HepG2 (cell line): Measurements from ENCODE around the gene GAS2. TPM values are rescaled to one million over a fixed set of nuclear protein-coding genes. Genes with fewer than 3 reads are reported as not detected.

Experiments used
- ATAC-seq: fragments of 200-7000 bp; cut with Tn5 transposase; 3 replicates; pipeline ENCODE4 v1.9.1; 2020; ENCODE audit warnings: mild to moderate bottlenecking, moderate library complexity
- BruUV-seq: library from RNA; stranded (reverse); fragments of 400-500 nt; replicated peaks from 2 replicates; lab custom pipeline; 2021; lab: Mats Ljungman, UMichigan
- CTCF ChIA-PET: fragments of 300-600 bp; formaldehyde crosslinking; extraction: SDS; loops from one replicate; lab custom pipeline; 2021; ENCODE audit warnings: low total read pairs, inconsistent platforms, low intra/inter-chr PET ratio; lab: Yijun Ruan, JAX
- POLR2A ChIA-PET: fragments of 350-600 bp; sonication (Branson Sonifier 250); formaldehyde crosslinking; loops from one replicate; lab custom pipeline; 2020; ENCODE audit warnings: antibody characterized with exemption, inconsistent platforms; lab: Yijun Ruan, JAX
- DNase-seq: peaks from one replicate; pipeline ENCODE4 v3.0.0-alpha.2; 2015; ENCODE audit warnings: low spot score
- FAIRE-seq: peaks from 3 replicates; lab custom pipeline; 2011; peaks lifted over from hg19 to GRCh38; lab: Jason Lieb, UNC
- H2AFZ ChIP-seq: one replicate; pipeline ENCODE4 v1.6.1; 2011; ENCODE audit warnings: low read length, inconsistent platforms
- H3K27ac ChIP-seq: fragments of 300-600 bp; 3 replicates; pipeline ENCODE4 v1.8.0; 2011; ENCODE audit warnings: mixed run types, mild to moderate bottlenecking, mixed read lengths, low read length, inconsistent platforms; ENCODE audit not compliant: insufficient read depth; ENCODE audit errors: extremely low read length
- H3K27me3 ChIP-seq, 2 experiments: fragments of 200-600 bp in 1 of 2; 2 replicates in 1 of 2; 3 replicates in 1 of 2; pipeline versions ENCODE4 v1.6.0 to v1.8.0; 2011; ENCODE audit warnings: low read length in 2 of 2, mild to moderate bottlenecking in 2 of 2, moderate library complexity in 2 of 2, inconsistent platforms in 1 of 2; ENCODE audit not compliant: insufficient read depth in 2 of 2, control insufficient read depth in 1 of 2
- H3K36me3 ChIP-seq, 2 experiments: fragments of 200-600 bp in 1 of 2; replicated peaks in 1 of 2; 2 replicates in 1 of 2; 3 replicates in 1 of 2; pipeline versions ENCODE4 v1.5.1 to v1.8.0; 2011; ENCODE audit warnings: low read length in 2 of 2, inconsistent platforms in 1 of 2; ENCODE audit not compliant: insufficient read depth in 2 of 2, control insufficient read depth in 1 of 2
- H3K4me1 ChIP-seq: 2 replicates; pipeline ENCODE4 v1.5.1; 2012; ENCODE audit warnings: low read length, inconsistent platforms; ENCODE audit not compliant: insufficient read depth
- H3K4me2 ChIP-seq: 2 replicates; pipeline ENCODE4 v1.6.0; 2011; ENCODE audit warnings: low read depth, low read length, inconsistent platforms
- H3K4me3 ChIP-seq, 3 experiments: fragments of 200-600 bp in 1 of 3; sonication (generic), shearing (Covaris generic) in 1 of 3; replicated peaks in 1 of 3; 2 replicates each; pipeline ENCODE4 v1.5.1; 2011 to 2016; ENCODE audit warnings: low read length in 3 of 3, inconsistent platforms in 2 of 3, low read depth in 2 of 3, mild to moderate bottlenecking in 2 of 3, control low read depth in 1 of 3, mixed read lengths in 1 of 3; ENCODE audit not compliant: insufficient read depth in 1 of 3
- H3K79me2 ChIP-seq: one replicate; pipeline ENCODE4 v1.6.1; 2011; ENCODE audit warnings: low read length, inconsistent platforms; ENCODE audit not compliant: insufficient read depth
- H3K9ac ChIP-seq: 2 replicates; pipeline ENCODE4 v1.6.0; 2011; ENCODE audit warnings: mild to moderate bottlenecking, low read depth, low read length, inconsistent platforms; ENCODE audit not compliant: insufficient read depth
- H3K9me3 ChIP-seq: 2 replicates; pipeline ENCODE4 v1.5.1; 2012; ENCODE audit warnings: mild to moderate bottlenecking, low read length
- H4K20me1 ChIP-seq: 2 replicates; pipeline ENCODE4 v1.6.0; 2011; ENCODE audit warnings: inconsistent platforms, mild to moderate bottlenecking, low read length, moderate library complexity; ENCODE audit not compliant: insufficient read depth
- BORCS8-MEF2B ChIP-seq: sonication (generic); formaldehyde crosslinking; IDR thresholded peaks from 2 replicates; pipeline ENCODE4 v1.8.0; 2022; ENCODE audit warnings: mild to moderate bottlenecking, missing genetic modification reagents
- CREM ChIP-seq, 2 experiments: sonication (generic) in 1 of 2; formaldehyde crosslinking in 1 of 2; IDR thresholded peaks; 2 replicates each; pipeline versions ENCODE4 v1.4.0 to v1.6.1; 2016 to 2020; ENCODE audit warnings: antibody characterized with exemption in 1 of 2, mild to moderate bottlenecking in 1 of 2, missing genetic modification reagents in 1 of 2
- FOXJ3 ChIP-seq: sonication (generic); formaldehyde crosslinking; IDR thresholded peaks from 2 replicates; pipeline ENCODE4 v1.4.0; 2020; ENCODE audit warnings: missing genetic modification reagents, mild to moderate bottlenecking, borderline replicate concordance
- FOXP1 ChIP-seq, 2 experiments: fragments of 450-650 bp in 1 of 2; IDR thresholded peaks; 2 replicates each; pipeline ENCODE4 v1.6.1; 2017 to 2018; ENCODE audit warnings: antibody characterized with exemption in 1 of 2
- GLI4 ChIP-seq: sonication (generic); formaldehyde crosslinking; IDR thresholded peaks from 2 replicates; pipeline ENCODE4 v1.5.1; 2020; ENCODE audit warnings: missing genetic modification reagents, mild to moderate bottlenecking, moderate library complexity, borderline replicate concordance
- WGBS: methylation state at CpG from one replicate; pipeline ENCODE4 v1.1.6; 2017; ENCODE audit warnings: low lambda C conversion rate; 5-methylcytosine and 5-hydroxymethylcytosine counted together
- in situ Hi-C: cut with HindIII; loops from 2 replicates; pipeline ENCODE4 v1.10.0; 2017; ENCODE audit warnings: low pct_unique_long_range_greater_than_20kb; ENCODE audit not compliant: extremely low pct_ligation_motif_present
- intact Hi-C: fragments of 100-400 bp; cut with micrococcal nuclease; formaldehyde crosslinking; loops from one replicate; pipeline ENCODE4 v1.10.0; 2022; ENCODE audit not compliant: unreplicated experiment
- polyA plus RNA-seq, 8 experiments: library from polyadenylated mRNA; depleted of rRNA in 3 of 8; stranded (reverse) in 7 of 8; unstranded in 1 of 8; fragments of >200 nt; fragmentation: Illumina TruSeq in 4 of 8; extraction: Trizol in 4 of 8; gene quantifications; 2 replicates each; pipeline versions ENCODE4 v1.2.1 to v1.2.3, GENCODE V29; 2011 to 2016; ENCODE audit warnings: low read depth in 4 of 8, missing spikeins in 1 of 8, mixed read lengths in 1 of 8; ENCODE audit not compliant: insufficient read depth in 1 of 8
- total RNA-seq, 5 experiments: library from RNA; depleted of rRNA; stranded (reverse); fragments of >200 nt; fragmentation: Illumina TruSeq; extraction: Trizol; gene quantifications; 2 replicates each; pipeline ENCODE4 v1.2.3, GENCODE V29; 2016; ENCODE audit warnings: low read depth in 1 of 5
- TF ChIP-seq, protein P1 (sequence below): sonication (generic); formaldehyde crosslinking; IDR thresholded peaks from 2 replicates; pipeline ENCODE4 v1.4.0; 2020; ENCODE audit warnings: missing genetic modification reagents, borderline replicate concordance
- TF ChIP-seq, protein P2 (sequence below): fragments of 450-650 bp; IDR thresholded peaks from 2 replicates; pipeline ENCODE4 v1.6.1; 2016
- TF ChIP-seq, protein P3 (sequence below): sonication (generic); formaldehyde crosslinking; IDR thresholded peaks from 2 replicates; pipeline ENCODE4 v1.8.1; 2023; ENCODE audit warnings: mild to moderate bottlenecking, missing genetic modification reagents, borderline replicate concordance

The GAS2 gene
- total and polyA plus RNA-seq, 2 of the 13 experiments (the other 11 are each of a cell fraction or from before 2014, with no cell fraction given), result 26.0 to 85.1 TPM

DNA sequence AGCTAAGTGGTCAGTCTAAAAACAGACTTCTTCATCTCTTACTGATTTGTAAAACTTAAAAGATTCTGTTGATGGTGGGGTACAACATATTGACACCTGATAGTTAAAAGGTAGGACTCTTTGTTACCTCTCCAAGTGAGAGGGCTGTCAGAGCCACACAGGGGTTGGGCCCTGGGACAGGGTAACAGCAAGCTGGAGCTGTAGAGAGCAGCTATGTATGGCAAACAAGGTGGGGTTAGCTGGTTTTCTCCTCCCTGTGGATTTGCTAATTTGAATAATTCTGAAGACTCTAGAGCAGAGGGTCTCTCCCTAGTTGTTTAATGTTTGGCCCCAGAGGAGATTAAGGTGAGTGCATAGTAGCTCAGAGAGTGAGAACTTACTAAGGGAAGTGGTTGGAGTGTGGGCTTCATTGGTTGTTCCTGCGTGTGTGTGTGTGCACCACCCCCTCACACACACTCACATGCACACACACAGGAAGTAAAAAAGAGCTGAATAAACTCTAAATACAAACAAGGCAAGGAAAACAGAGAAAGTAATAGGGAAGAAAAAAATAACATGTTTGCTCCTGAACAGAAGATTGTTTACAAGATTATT lies 9.2 kb upstream of the GAS2 start:
- no peak overlapping the region for H3K4me2 ChIP-seq
- no peak overlapping the region for H2AFZ ChIP-seq
- in situ Hi-C loops, result no loop called here
- ChIA-PET CTCF (no interaction called here), POLR2A (interaction anchor here (1.6 to 2.4 kb wide), 2 partner anchors 9 to 22 kb away, joined by 9 to 12 read pairs; partner anchors contain the start of gene GAS2)
- DNase-seq (no peak), FAIRE-seq (no peak), ATAC-seq (peak; percentile 51; the same call in 2 of the 3 replicates)
- H3K79me2 ChIP-seq, result no peaks in the 10 kb centered on the region
- H3K9ac ChIP-seq, result no peak overlapping the region
- no peak overlapping the region for H3K27ac ChIP-seq
- peaks cover 12% of the 10 kb centered on the region for H3K4me1 ChIP-seq
- no peaks in the 10 kb centered on the region for H3K9me3 ChIP-seq
- H3K27me3 ChIP-seq, result no peaks in the 10 kb centered on the region
- no TSS peak for BruUV-seq
- no peak overlapping the region for H3K4me3 ChIP-seq
- no peaks in the 10 kb centered on the region for H4K20me1 ChIP-seq
- 100% methylated on average over 1 of the region's 1 CpG for WGBS
- TF ChIP-seq GLI4, result no peak
- no peak for TF ChIP-seq BORCS8-MEF2B (CRISPR knock-in tag)
- TF ChIP-seq FOXJ3 (CRISPR knock-in tag), result no peak
- TF ChIP-seq, protein P1, sequence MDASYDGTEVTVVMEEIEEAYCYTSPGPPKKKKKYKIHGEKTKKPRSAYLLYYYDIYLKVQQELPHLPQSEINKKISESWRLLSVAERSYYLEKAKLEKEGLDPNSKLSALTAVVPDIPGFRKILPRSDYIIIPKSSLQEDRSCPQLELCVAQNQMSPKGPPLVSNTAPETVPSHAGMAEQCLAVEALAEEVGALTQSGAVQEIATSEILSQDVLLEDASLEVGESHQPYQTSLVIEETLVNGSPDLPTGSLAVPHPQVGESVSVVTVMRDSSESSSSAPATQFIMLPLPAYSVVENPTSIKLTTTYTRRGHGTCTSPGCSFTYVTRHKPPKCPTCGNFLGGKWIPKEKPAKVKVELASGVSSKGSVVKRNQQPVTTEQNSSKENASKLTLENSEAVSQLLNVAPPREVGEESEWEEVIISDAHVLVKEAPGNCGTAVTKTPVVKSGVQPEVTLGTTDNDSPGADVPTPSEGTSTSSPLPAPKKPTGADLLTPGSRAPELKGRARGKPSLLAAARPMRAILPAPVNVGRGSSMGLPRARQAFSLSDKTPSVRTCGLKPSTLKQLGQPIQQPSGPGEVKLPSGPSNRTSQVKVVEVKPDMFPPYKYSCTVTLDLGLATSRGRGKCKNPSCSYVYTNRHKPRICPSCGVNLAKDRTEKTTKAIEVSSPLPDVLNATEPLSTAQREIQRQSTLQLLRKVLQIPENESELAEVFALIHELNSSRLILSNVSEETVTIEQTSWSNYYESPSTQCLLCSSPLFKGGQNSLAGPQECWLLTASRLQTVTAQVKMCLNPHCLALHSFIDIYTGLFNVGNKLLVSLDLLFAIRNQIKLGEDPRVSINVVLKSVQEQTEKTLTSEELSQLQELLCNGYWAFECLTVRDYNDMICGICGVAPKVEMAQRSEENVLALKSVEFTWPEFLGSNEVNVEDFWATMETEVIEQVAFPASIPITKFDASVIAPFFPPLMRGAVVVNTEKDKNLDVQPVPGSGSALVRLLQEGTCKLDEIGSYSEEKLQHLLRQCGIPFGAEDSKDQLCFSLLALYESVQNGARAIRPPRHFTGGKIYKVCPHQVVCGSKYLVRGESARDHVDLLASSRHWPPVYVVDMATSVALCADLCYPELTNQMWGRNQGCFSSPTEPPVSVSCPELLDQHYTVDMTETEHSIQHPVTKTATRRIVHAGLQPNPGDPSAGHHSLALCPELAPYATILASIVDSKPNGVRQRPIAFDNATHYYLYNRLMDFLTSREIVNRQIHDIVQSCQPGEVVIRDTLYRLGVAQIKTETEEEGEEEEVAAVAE (CRISPR knock-in tag), result no peak
- no peak for TF ChIP-seq CREM (IDR thresholded peaks at IDR 0.05)
- no peak for TF ChIP-seq CREM (CRISPR knock-in tag; IDR thresholded peaks at IDR 0.05)
- TF ChIP-seq, protein P2, sequence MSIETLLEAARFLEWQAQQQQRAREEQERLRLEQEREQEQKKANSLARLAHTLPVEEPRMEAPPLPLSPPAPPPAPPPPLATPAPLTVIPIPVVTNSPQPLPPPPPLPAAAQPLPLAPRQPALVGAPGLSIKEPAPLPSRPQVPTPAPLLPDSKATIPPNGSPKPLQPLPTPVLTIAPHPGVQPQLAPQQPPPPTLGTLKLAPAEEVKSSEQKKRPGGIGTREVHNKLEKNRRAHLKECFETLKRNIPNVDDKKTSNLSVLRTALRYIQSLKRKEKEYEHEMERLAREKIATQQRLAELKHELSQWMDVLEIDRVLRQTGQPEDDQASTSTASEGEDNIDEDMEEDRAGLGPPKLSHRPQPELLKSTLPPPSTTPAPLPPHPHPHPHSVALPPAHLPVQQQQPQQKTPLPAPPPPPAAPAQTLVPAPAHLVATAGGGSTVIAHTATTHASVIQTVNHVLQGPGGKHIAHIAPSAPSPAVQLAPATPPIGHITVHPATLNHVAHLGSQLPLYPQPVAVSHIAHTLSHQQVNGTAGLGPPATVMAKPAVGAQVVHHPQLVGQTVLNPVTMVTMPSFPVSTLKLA, result no peak
- TF ChIP-seq, protein P3, sequence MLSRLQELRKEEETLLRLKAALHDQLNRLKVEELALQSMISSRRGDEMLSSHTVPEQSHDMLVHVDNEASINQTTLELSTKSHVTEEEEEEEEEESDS (CRISPR knock-in tag), result no peak
- no peak for TF ChIP-seq FOXP1 (IDR thresholded peaks at IDR 0.05)
- peak; percentile 31; the same call in 1 of the 2 replicates for TF ChIP-seq FOXP1 (CRISPR knock-in tag; IDR thresholded peaks at IDR 0.05)
- TF ChIP-seq, all 625 proteins: peak for 1
- intact Hi-C loops, result no loop called here
- H3K36me3 ChIP-seq, result no peaks in the 10 kb centered on the region
